Activated CD4-positive, alpha-beta T cell treated with anti-CD3 and anti-CD28 coated beads for 24 hours (primary cell): ENCODE results near the gene MYO7A.

Source experiments
- DNase-seq, 2 donors: peaks; one replicate each; pipeline ENCODE4 v3.0.0-alpha.2; 2020; ENCODE audit warnings: low read depth in 2 of 2

Gene MYO7A

DNA sequence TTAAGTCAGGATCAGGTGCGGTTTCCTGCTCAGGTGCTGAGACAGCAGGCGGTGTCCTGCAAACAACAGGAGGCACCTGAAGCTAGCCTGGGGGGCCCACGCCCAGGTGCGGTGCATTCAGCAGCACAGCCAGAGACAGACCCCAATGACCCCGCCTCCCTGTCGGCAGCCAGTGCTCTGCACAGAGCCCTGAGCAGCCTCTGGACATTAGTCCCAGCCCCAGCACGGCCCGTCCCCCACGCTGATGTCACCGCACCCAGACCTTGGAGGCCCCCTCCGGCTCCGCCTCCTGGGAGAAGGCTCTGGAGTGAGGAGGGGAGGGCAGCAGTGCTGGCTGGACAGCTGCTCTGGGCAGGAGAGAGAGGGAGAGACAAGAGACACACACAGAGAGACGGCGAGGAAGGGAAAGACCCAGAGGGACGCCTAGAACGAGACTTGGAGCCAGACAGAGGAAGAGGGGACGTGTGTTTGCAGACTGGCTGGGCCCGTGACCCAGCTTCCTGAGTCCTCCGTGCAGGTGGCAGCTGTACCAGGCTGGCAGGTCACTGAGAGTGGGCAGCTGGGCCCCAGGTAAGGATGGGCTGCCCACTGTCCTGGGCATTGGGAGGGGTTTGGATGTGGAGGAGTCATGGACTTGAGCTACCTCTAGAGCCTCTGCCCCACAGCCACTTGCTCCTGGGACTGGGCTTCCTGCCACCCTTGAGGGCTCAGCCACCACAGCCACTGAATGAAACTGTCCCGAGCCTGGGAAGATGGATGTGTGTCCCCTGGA lies at the start of gene MYO7A:
Gene MYO7A (plus strand): TSS at position 327 of the 772 bp plus-strand sequence. CDS start 2,389 bp downstream, outside the sequence.
- DNase-seq = no peak

GRCh38 chr11:77079666-77080065 lies 48.4 kb upstream of the MYO7A start:
- DNase-seq = no peak

- no peak for DNase-seq
Measured at GRCh38 chr11:77080643-77081210, 47.3 kb upstream of the MYO7A start.

GRCh38 chr11:77081381-77081851 lies 46.6 kb upstream of the MYO7A start:
- DNase-seq = no peak

DNA sequence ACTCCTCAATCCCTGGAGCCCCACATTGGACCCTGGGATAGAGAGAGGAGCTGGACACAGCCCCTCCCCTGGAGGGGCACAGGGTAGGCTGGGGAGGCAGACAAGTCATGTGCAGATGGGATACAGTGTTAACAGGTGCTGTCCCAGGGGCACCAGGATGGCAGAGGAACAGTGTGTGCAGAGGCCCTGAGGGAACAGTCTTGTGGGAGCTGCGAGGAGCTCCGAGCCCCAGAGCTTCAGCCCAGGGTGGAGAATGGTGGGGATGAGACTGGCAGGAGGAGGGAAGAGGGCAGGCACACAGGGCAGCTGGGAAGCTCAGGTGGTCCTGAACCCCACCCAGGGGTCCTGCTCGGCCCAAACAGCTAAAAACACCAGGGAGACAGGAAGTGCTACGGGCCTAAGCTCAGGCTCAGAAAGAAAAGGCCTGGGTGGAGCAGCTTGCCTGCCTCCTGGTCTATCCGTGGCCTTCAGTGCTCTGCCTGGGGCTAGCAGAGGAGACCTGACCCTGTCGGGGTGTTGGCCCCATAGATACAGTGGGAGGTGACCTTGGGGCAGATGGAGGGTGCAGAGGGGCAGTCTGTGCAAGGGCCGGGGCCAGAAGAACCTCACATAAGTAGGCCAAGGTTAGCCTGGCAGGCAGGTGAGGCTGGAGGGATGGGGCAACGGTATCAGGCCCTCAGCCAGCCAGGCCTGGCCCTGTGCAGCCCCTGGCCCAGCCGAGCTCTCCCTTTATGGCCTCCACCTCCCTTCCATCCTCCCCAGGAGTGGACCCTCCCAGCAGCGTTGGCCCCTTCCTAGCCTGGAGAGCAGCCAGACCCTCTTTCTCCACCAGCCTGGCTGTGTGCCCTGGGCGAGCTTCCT lies 45.8 kb upstream of the MYO7A start:
- no peak for DNase-seq

- peak in 1 of 2 donors; percentile 17 for DNase-seq
Measured at GRCh38 chr11:77082838-77083565, 45.0 kb upstream of the MYO7A start.

DNA sequence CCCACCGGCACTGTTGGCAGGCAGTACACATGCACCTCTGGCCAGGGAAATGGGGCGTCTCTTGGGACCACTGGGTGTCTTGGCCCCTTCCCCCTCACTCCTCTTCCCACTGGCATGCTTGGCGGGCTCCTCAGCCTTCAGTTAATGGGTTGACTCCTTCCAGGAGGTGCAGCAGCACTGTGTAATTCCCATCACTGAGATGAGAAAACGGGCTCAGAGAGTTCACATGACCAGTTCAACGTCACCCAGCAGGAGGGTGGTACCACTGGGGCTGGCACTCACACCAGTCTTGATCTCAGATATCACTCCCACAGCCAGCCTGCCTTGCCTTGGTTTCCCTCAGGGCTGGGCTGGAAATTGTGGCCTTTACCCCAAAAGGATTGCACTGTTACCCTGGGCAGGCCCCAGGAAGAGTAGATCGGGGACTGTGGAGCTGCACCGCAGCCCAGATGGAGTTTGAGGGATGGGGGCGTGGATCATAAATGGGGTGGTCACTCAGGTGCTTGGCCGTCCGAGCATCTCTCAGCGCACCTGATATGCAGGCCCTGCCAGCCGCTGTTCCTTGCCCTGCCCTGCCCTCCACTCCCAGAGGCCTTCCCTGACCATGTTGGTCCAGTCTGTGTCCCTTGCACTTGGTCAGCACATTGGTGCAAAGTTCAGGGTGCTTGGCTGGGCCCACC lies 44.3 kb upstream of the MYO7A start:
- DNase-seq = no peak

- no peak for DNase-seq
Measured at GRCh38 chr11:77084581-77085191, 43.4 kb upstream of the MYO7A start.

GRCh38 chr11:77085652-77086051 lies 42.4 kb upstream of the MYO7A start:
- DNase-seq = no peak

- DNase-seq = no peak
Measured at GRCh38 chr11:77086521-77087472, 41.2 kb upstream of the MYO7A start.

DNA sequence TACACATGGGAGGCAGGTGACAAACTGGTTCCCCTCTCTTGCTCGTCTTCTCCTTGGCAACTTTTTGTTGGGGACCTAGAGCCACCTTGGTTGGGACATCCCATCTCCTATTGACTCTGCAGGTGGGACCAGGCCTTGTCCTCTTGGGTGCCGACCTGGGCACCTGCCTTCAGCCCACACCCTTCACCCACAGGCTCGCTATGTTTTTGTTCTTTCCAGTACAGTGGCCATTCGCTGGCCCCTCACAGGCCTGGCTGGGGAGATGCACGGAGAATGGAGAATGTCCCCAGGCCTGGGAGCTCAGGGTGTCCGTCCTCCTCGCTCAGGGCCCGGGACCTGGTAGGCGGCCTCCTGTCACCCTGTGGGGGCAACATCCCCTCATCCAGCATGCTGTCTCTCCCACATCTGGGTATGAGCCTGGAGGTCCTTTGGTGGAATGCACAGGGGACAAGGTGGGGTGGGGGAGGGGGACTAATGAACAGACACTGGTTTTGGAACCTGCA lies 40.3 kb upstream of the MYO7A start:
- no peak for DNase-seq

DNA sequence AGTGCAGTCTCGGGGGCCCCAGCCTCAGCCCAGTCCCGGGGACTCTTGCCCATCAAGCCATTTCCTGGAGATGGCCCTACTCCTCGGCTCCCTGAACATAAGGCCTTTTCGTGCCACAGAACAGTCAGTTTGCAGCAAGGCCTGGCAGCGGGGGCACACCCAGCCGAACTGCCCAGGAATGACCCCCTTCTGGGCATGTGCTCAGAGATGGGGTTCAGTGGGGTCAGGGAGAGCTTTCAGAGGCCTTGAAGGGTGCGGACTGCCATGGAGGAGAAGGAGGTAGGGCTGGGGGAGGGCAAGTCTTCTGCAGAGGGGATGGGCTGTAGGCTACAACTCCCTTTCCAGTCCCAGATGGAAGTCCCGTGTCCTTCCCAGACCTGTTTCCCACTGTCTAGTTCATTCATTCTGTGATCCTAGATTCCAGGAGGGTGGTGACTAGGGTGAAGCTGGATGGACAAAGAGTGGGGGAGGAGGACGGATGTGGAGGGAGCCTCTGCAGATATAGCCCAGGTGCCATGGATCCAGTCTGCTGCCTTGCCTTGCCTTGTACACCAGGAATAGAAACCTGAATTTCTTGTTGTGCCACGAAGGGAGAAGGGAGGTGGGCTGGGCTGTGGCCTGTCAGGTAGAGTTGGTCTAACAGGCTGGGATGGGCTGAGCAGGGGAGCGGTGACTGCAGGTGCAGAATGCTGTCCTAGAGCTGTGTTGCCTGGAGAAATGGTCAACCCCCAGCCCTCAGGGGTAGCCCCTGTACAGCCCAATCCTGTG lies 39.6 kb upstream of the MYO7A start:
- no peak for DNase-seq

DNA sequence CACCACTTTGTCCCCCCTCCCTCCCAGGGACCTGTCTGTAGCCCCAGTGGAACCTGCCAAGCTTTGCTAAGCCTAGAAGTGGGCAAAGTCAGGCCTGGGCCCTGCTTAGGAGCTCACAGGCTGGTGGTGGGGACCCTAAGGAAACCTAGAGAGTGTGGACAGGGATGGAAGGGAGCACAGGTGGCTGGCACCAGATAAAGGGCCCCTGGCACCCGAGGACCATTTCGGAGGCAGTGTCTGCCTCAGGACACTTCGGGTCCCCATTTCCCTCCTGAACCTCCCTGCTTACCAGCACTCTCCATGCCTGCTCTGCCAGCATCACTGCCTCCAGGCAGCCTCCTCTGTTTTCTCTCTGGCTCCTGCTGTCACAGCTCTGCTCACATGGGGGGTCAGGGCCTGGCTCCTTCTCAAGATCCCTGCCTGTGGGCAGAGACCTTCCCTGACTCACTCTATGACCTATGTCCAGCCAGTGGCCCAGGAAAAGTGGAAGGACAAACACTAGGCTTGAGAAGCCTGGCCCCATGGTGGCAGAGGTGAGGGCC lies 39.0 kb upstream of the MYO7A start:
- DNase-seq = no peak

GRCh38 chr11:77090046-77090372 lies 38.0 kb upstream of the MYO7A start:
- no peak for DNase-seq

DNA sequence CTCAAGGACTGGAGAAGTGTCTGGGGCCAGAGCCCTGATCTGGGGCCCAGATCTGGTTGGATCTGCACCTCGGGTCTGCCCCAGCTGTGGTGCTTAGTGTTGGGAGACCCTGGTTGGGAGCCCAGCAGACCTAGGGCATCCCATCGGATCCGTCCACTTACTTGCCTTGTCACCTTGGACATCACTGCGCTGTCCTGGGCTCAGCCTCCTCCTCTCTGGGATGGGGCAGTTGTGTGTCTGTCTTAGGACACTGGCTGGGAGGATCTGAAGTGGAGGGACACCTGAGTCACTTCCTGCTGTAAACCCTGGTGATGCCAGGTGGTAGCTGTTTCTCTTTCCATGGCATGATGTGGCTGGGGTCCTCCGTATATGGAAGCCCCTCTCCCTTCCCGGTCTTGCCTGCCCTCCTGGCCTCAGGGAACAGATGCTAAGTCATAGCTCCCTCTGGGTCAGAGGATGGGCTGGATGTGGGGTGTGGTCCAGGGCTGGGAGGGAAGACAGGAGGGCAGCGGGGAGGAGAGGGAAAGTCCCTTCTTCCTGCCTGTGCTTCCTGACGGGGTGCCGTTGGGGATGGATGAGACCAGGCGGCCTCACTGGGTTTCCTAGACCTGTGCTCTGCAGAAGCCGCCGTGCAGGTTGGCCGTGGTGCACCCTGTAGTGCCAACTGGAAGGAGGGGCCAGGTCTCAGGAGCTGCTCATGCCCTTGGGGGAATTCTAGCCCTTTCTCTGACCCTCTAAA lies 37.5 kb upstream of the MYO7A start:
- no peak for DNase-seq

DNA sequence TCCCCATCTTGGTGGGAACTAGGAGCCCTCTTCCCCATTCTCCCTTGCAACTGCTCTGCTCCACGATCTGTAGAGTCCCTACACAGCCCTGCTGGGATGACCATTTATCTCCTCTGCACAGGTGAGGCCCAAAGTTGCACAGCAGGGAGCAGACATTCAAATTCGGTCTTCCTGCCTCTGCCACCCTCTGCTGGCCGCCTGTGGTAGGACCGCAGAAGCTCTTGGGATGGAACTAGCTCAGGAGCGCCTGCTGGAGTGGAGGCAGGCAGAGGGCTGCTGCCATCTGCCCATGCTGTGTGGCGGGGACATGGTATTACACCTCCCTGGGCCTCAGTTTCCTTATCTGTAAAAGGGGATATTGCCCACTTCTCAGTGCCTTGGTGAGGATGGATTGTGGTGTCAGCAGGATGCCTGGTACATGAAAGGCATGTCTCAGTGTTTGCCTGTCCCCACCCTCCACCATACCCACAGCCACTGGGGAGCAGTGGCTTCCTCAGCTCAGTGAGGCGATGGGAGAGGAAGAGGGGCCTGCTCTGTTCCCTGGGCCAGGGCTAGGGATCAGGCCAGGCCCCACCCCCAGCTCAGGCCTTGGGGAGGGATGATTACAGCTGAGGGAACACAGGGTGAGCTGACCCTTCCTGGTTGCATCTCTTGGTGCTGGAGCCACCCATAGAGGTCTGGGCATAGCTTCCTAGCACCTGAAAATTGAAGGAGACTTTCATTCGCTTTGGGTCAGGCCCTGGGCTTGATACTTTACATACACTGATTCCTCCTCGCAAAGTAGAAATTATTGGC lies 36.7 kb upstream of the MYO7A start:
- DNase-seq = peak; percentile 64 to 74

DNA sequence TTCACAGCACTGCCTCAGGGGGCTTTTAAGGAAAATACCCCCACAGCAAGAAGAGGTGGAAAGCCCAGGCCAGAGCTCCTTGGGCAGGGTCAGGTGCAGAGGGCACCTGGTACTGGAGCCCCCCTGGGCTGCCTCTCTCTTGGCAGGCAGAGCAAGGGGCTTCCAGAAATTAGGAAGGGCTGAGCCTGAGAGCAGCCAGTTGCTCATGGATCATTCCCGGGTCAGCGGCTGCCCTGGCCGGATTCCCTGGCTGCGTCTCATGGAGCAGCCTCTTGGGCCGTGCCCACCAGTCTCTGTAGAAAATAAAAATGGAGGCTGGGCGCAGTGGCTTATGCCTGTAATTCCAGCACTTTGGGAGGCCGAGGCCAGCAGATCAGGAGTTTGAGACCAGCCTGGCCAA lies 35.7 kb upstream of the MYO7A start:
- no peak for DNase-seq
